Measurements from ENCODE around the gene SEMG2.

GRCh38 chr20:45181639-45182038 is 39.5 kb upstream of the SEMG2 start:
- TF ChIP-seq CTCF (IDR thresholded peaks at IDR 0.05 in 2 of 3, conservative IDR thresholded peaks at IDR 0.05 in 1 of 3; ENCODE audit: borderline replicate concordance in 1 of 3, insufficient read depth in 1 of 3, low read depth in 2 of 3, low read length in 2 of 3) (no peak), POLR2A (IDR thresholded peaks at IDR 0.05; ENCODE audit: borderline replicate concordance, extremely low read depth, insufficient read depth, insufficient read length) (no peak), EZH2phosphoT487 (IDR thresholded peaks at IDR 0.05; ENCODE audit: borderline replicate concordance) (no peak), SRF (IDR thresholded peaks at IDR 0.05; ENCODE audit: low read depth) (no peak), POLR2AphosphoS5 (IDR thresholded peaks at IDR 0.05; ENCODE audit: low read depth, low read length) (no peak), YY1 (IDR thresholded peaks at IDR 0.05; ENCODE audit: extremely low read depth, insufficient replicate concordance, low read depth, low read length) (no peak), SIN3A (IDR thresholded peaks at IDR 0.05; ENCODE audit: low read depth) (no peak), EZH2 (IDR thresholded peaks at IDR 0.05) (no peak), ZBTB33 (IDR thresholded peaks at IDR 0.05; ENCODE audit: extremely low read depth, insufficient replicate concordance, low read length) (no peak), ELF1 (IDR thresholded peaks at IDR 0.05; ENCODE audit: borderline replicate concordance, low read depth) (no peak), TCF7L2 (IDR thresholded peaks at IDR 0.05; ENCODE audit: borderline replicate concordance, extremely low read depth, insufficient read depth, insufficient read length) (no peak), CEBPB (IDR thresholded peaks at IDR 0.05; ENCODE audit: low read depth) (no peak)
- TF ChIP-seq, protein P1, sequence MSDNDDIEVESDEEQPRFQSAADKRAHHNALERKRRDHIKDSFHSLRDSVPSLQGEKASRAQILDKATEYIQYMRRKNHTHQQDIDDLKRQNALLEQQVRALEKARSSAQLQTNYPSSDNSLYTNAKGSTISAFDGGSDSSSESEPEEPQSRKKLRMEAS (IDR thresholded peaks at IDR 0.05) = no peak
- TF ChIP-seq, protein P2, sequence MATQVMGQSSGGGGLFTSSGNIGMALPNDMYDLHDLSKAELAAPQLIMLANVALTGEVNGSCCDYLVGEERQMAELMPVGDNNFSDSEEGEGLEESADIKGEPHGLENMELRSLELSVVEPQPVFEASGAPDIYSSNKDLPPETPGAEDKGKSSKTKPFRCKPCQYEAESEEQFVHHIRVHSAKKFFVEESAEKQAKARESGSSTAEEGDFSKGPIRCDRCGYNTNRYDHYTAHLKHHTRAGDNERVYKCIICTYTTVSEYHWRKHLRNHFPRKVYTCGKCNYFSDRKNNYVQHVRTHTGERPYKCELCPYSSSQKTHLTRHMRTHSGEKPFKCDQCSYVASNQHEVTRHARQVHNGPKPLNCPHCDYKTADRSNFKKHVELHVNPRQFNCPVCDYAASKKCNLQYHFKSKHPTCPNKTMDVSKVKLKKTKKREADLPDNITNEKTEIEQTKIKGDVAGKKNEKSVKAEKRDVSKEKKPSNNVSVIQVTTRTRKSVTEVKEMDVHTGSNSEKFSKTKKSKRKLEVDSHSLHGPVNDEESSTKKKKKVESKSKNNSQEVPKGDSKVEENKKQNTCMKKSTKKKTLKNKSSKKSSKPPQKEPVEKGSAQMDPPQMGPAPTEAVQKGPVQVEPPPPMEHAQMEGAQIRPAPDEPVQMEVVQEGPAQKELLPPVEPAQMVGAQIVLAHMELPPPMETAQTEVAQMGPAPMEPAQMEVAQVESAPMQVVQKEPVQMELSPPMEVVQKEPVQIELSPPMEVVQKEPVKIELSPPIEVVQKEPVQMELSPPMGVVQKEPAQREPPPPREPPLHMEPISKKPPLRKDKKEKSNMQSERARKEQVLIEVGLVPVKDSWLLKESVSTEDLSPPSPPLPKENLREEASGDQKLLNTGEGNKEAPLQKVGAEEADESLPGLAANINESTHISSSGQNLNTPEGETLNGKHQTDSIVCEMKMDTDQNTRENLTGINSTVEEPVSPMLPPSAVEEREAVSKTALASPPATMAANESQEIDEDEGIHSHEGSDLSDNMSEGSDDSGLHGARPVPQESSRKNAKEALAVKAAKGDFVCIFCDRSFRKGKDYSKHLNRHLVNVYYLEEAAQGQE (IDR thresholded peaks at IDR 0.05; ENCODE audit: low read depth) = no peak
